K562 (cell line): ENCODE data around the gene BHLHE40. TPM values are rescaled to one million over a fixed set of nuclear protein-coding genes. Genes with fewer than 3 reads are reported as not detected.

Source experiments
- ATAC-seq: fragments of 200-7000 bp; cut with Tn5 transposase; 3 replicates; pipeline ENCODE4 v1.9.1; 2020; ENCODE audit warnings: moderate library complexity
- BruUV-seq: library from RNA; stranded (reverse); fragments of 400-500 nt; replicated peaks from 2 replicates; lab custom pipeline; 2021; lab: Mats Ljungman, UMichigan
- CTCF ChIA-PET: fragments of 300-600 bp; formaldehyde crosslinking; extraction: SDS; loops from one replicate; lab custom pipeline; 2021; ENCODE audit warnings: low intra/inter-chr PET ratio; lab: Yijun Ruan, JAX
- POLR2A ChIA-PET: fragments of 300-600, 350-650 bp; sonication (Branson Sonifier 250); formaldehyde crosslinking; extraction: SDS; loops from one replicate; lab custom pipeline; 2021; ENCODE audit warnings: antibody characterized with exemption, inconsistent platforms; lab: Yijun Ruan, JAX
- DNase-seq, 4 experiments: peaks; one replicate each; pipeline versions ENCODE4 v3.0.0 to v3.0.0-alpha.2; 2011 to 2018; ENCODE audit warnings: low spot score in 3 of 4, mixed read lengths in 3 of 4; ENCODE audit errors: extremely low read depth in 1 of 4
- FAIRE-seq: peaks from 2 replicates; lab custom pipeline; 2011; peaks lifted over from hg19 to GRCh38; lab: Jason Lieb, UNC
- H2AFZ ChIP-seq: 2 replicates; pipeline ENCODE4 v1.6.0; 2011; ENCODE audit warnings: low read depth, low read length, control low read depth, inconsistent platforms
- H3K27ac ChIP-seq: fragments of 200-600 bp; 3 replicates; pipeline ENCODE4 v1.8.0; 2011; ENCODE audit warnings: low read depth, mild to moderate bottlenecking, control low read depth, inconsistent platforms, low read length, moderate library complexity, mixed read lengths; ENCODE audit errors: extremely low read depth
- H3K27me3 ChIP-seq, 2 experiments: fragments of 300-600 bp in 1 of 2; 2 replicates in 1 of 2; 3 replicates in 1 of 2; pipeline versions ENCODE4 v1.6.0 to v1.8.0; 2011; ENCODE audit warnings: inconsistent platforms in 2 of 2, low read length in 2 of 2, mild to moderate bottlenecking in 1 of 2, mixed read lengths in 1 of 2, moderate library complexity in 1 of 2; ENCODE audit not compliant: control insufficient read depth in 2 of 2, insufficient read depth in 2 of 2
- H3K36me3 ChIP-seq: fragments of 300-600 bp; 3 replicates; pipeline ENCODE4 v1.8.0; 2011; ENCODE audit warnings: mild to moderate bottlenecking, low read length, inconsistent platforms; ENCODE audit not compliant: control insufficient read depth, insufficient read depth
- H3K4me1 ChIP-seq, 2 experiments: fragments of 200-600 bp in 1 of 2; replicated peaks in 1 of 2; 2 replicates in 1 of 2; 3 replicates in 1 of 2; pipeline versions ENCODE4 v1.5.1 to v1.8.0; 2011; ENCODE audit warnings: inconsistent platforms in 2 of 2, low read length in 2 of 2, mild to moderate bottlenecking in 1 of 2, mixed read lengths in 1 of 2, moderate library complexity in 1 of 2; ENCODE audit not compliant: control insufficient read depth in 2 of 2, insufficient read depth in 2 of 2
- H3K4me2 ChIP-seq: 2 replicates; pipeline ENCODE4 v1.6.1; 2011; ENCODE audit warnings: low read length, control low read depth, inconsistent platforms, mixed read lengths; ENCODE audit not compliant: insufficient read depth
- H3K4me3 ChIP-seq: fragments of 200-600 bp; sonication (generic), shearing (Covaris generic); 2 replicates; pipeline ENCODE4 v1.5.1; 2016; ENCODE audit warnings: control low read depth, inconsistent platforms
- H3K79me2 ChIP-seq: fragments of 200-600 bp; 3 replicates; pipeline ENCODE4 v1.8.0; 2011; ENCODE audit warnings: low read length, inconsistent platforms; ENCODE audit not compliant: control insufficient read depth, insufficient read depth
- H3K9ac ChIP-seq, 2 experiments: 2 replicates each; pipeline versions ENCODE4 v1.6.0 to v1.6.1; 2011; ENCODE audit warnings: low read depth in 2 of 2, low read length in 2 of 2, control low read depth in 1 of 2, inconsistent platforms in 1 of 2, mild to moderate bottlenecking in 1 of 2, mixed read lengths in 1 of 2; ENCODE audit not compliant: insufficient read depth in 1 of 2
- H3K9me1 ChIP-seq: one replicate; pipeline ENCODE4 v1.6.0; 2011; ENCODE audit warnings: inconsistent platforms, mild to moderate bottlenecking, low read length, moderate library complexity; ENCODE audit not compliant: control insufficient read depth, insufficient read depth
- H3K9me3 ChIP-seq: replicated peaks from 2 replicates; pipeline ENCODE4 v1.5.1; 2011; ENCODE audit warnings: low read depth, low read length, inconsistent platforms; ENCODE audit not compliant: control insufficient read depth, insufficient read depth
- H4K20me1 ChIP-seq: replicated peaks from 2 replicates; pipeline ENCODE4 v1.6.1; 2011; ENCODE audit warnings: low read length, inconsistent platforms, mixed read lengths; ENCODE audit not compliant: control insufficient read depth, insufficient read depth
- CEBPB ChIP-seq: fragments of 450-650 bp; IDR thresholded peaks from 2 replicates; pipeline ENCODE4 v1.6.1; 2016; ENCODE audit warnings: missing genetic modification characterization, missing compliant biosample characterization
- KDM1A ChIP-seq, 2 experiments: fragments of 450-650 bp; IDR thresholded peaks; 2 replicates each; pipeline ENCODE4 v1.6.1; 2016; ENCODE audit warnings: mild to moderate bottlenecking in 2 of 2
- KHSRP ChIP-seq: fragments of 450-650 bp; IDR thresholded peaks from 2 replicates; pipeline ENCODE4 v1.6.1; 2017
- MAFG ChIP-seq: fragments of 450-650 bp; conservative IDR thresholded peaks from 2 replicates; pipeline ENCODE4 v1.6.1; 2016; ENCODE audit warnings: missing genetic modification characterization, missing compliant biosample characterization
- RBM14 ChIP-seq: fragments of 200-400 bp; formaldehyde crosslinking; IDR thresholded peaks from 2 replicates; pipeline ENCODE4 v1.6.1; 2018; ENCODE audit warnings: low read depth, mild to moderate bottlenecking, low read length, moderate library complexity, borderline replicate concordance; ENCODE audit not compliant: insufficient read depth
- SRF ChIP-seq, 2 experiments: fragments of 250-450, 450-650 bp in 1 of 2; sonication (Bioruptor Pico) in 1 of 2; sonication (generic) in 1 of 2; formaldehyde crosslinking; IDR thresholded peaks; 2 replicates each; pipeline versions ENCODE4 v1.5.0 to v1.5.1; 2020 to 2022; ENCODE audit warnings: mild to moderate bottlenecking in 1 of 2, missing genetic modification reagents in 1 of 2
- ZNF76 ChIP-seq: fragments of 250-450 bp; sonication (Bioruptor Pico); IDR thresholded peaks from 2 replicates; pipeline ENCODE4 v1.4.0; 2020; ENCODE audit warnings: mild to moderate bottlenecking, moderate library complexity, borderline replicate concordance
- WGBS: fragments of 100-300 bp; shearing (Covaris generic); methylation state at CpG from one replicate; pipeline ENCODE4 v1.1.6; 2016; ENCODE audit warnings: low coverage, mixed read lengths; ENCODE audit not compliant: insufficient coverage; ENCODE audit errors: missing lambda C conversion rate; 5-methylcytosine and 5-hydroxymethylcytosine counted together
- in situ Hi-C: fragments of 300-500 bp; cut with MboI; formaldehyde crosslinking; loops from 4 replicates; pipeline ENCODE4 v1.15.0; 2018; ENCODE audit warnings: inconsistent platforms, mixed read lengths
- intact Hi-C: fragments of 100-400 bp; cut with micrococcal nuclease; formaldehyde crosslinking; loops from 2 replicates; pipeline ENCODE4 v1.14.2; 2022
- polyA plus RNA-seq, 8 experiments: library from polyadenylated mRNA; depleted of rRNA in 4 of 8; stranded (reverse) in 5 of 8; unstranded in 3 of 8; fragments of >200 nt; fragmentation: Nextera tagmentation in 2 of 8; fragmentation: Illumina TruSeq in 1 of 8; extraction: Ambion mirVana in 2 of 8; extraction: Trizol in 1 of 8; gene quantifications; 2 replicates each; pipeline versions ENCODE4 v1.2.1 to v1.2.3, GENCODE V29; 2011 to 2014; ENCODE audit warnings: inconsistent platforms in 1 of 8, missing spikeins in 1 of 8
- total RNA-seq, 7 experiments: library from RNA; depleted of rRNA in 6 of 7; stranded (reverse); fragments of >200 nt in 6 of 7; fragmentation: Illumina TruSeq in 2 of 7; extraction: Trizol in 2 of 7; gene quantifications; 2 replicates each; pipeline versions ENCODE4 v1.2.1 to v1.2.3, GENCODE V29; 2011 to 2021; ENCODE audit warnings: low replicate concordance in 1 of 7

BHLHE40 gene
- total and polyA plus RNA-seq, 9 of the 15 experiments (the other 6 are each of a cell fraction or from before 2014, with no cell fraction given) = 12.0 to 83.9 (median 31.4) TPM

- in situ Hi-C loops = no loop called here
- intact Hi-C loops = no loop called here
- DNase-seq = no peak
- no peak for FAIRE-seq
- Histone ChIP-seq H4K20me1 (no peaks in the 10 kb centered on the region), H3K27me3 (no peaks in the 10 kb centered on the region), H3K4me1 (no peaks in the 10 kb centered on the region), H3K9ac (no peak overlapping the region), H3K9me3 (no peaks in the 10 kb centered on the region), H3K4me3 (no peak overlapping the region), H3K36me3 (no peaks in the 10 kb centered on the region), H3K4me2 (no peak overlapping the region), H3K79me2 (no peaks in the 10 kb centered on the region), H3K27ac (no peak overlapping the region), H2AFZ (peak overlapping the region; percentile 2; the same call in 1 of the 2 replicates), H3K9me1 (no peaks in the 10 kb centered on the region)
- TF ChIP-seq CEBPB (tag) = peak; percentile 54
- TF ChIP-seq KDM1A (IDR thresholded peaks at IDR 0.05) = no peak
- TF ChIP-seq KHSRP = no peak
- peak in 1 of 2 experiments; percentile 55; a peak in 1 of 4 replicates for TF ChIP-seq SRF (CRISPR knock-in tag; IDR thresholded peaks at IDR 0.05)
- no peak for TF ChIP-seq MAFG (tag)
- TF ChIP-seq RBM14 = no peak
- TF ChIP-seq ZNF76 = no peak
- 73% methylated on average over 4 of the region's 4 CpGs for WGBS
- ChIA-PET POLR2A (interaction anchor here (0.6 kb wide), 1 partner anchor 609 kb away, joined by 3 read pairs; no protein-coding TSS in a partner anchor), CTCF (no interaction called here)
- no TSS peak for BruUV-seq
- no peak for ATAC-seq
Observed at GRCh38 chr3:4950351-4950784, 28.9 kb upstream of the BHLHE40 start.
